HEK293 (cell line): ENCODE data around the gene ABHD8.

ENCODE experiments used
- CTCF ChIA-PET: fragments of 350-600 bp; formaldehyde crosslinking; extraction: SDS; loops from one replicate; lab custom pipeline; 2021; ENCODE audit warnings: antibody characterized with exemption; lab: Yijun Ruan, JAX
- POLR2A ChIA-PET: fragments of 300-600 bp; formaldehyde crosslinking; extraction: SDS; loops from one replicate; lab custom pipeline; 2020; ENCODE audit warnings: antibody characterized with exemption, inconsistent platforms; lab: Yijun Ruan, JAX
- H3K27ac ChIP-seq: fragments of 200-500 bp; sonication (Bioruptor generic); 2 replicates; pipeline ENCODE4 v1.5.1; 2014; ENCODE audit warnings: low read depth, low read length, control low read depth, inconsistent platforms; ENCODE audit errors: extremely low read depth
- H3K36me3 ChIP-seq, 2 experiments: fragments of 200-500 bp in 1 of 2; sonication (Bioruptor generic) in 1 of 2; 1 replicate in 1 of 2; 2 replicates in 1 of 2; pipeline ENCODE4 v1.5.1; 2014 to 2017; ENCODE audit warnings: inconsistent platforms in 2 of 2, low read length in 2 of 2; ENCODE audit not compliant: control insufficient read depth in 2 of 2, insufficient read depth in 1 of 2
- H3K4me1 ChIP-seq: fragments of 200-500 bp; sonication (Bioruptor generic); 2 replicates; pipeline ENCODE4 v1.5.1; 2014; ENCODE audit warnings: mild to moderate bottlenecking, low read length, inconsistent platforms; ENCODE audit not compliant: control insufficient read depth, insufficient read depth
- H3K4me3 ChIP-seq: 2 replicates; pipeline ENCODE4 v1.5.1; 2011; ENCODE audit warnings: low read depth, mild to moderate bottlenecking, control low read depth, low read length, moderate library complexity
- H3K9me3 ChIP-seq: fragments of 200-500 bp; sonication (Bioruptor generic); 2 replicates; pipeline ENCODE4 v1.5.1; 2014; ENCODE audit warnings: low read depth, low read length, inconsistent platforms; ENCODE audit not compliant: control insufficient read depth, insufficient read depth
- RBAK ChIP-seq: fragments of 450-650 bp; formaldehyde crosslinking; IDR thresholded peaks from 2 replicates; pipeline ENCODE4 v1.5.1; 2016; ENCODE audit warnings: missing biosample characterization, missing genetic modification characterization
- REPIN1 ChIP-seq: fragments of 450-650 bp; formaldehyde crosslinking; IDR thresholded peaks from 2 replicates; pipeline ENCODE4 v1.5.1; 2017; ENCODE audit warnings: missing biosample characterization, missing genetic modification characterization, low read depth
- SCRT2 ChIP-seq: fragments of 450-650 bp; formaldehyde crosslinking; IDR thresholded peaks from 2 replicates; pipeline ENCODE4 v1.5.1; 2016; ENCODE audit warnings: missing biosample characterization, missing genetic modification characterization
- ZBTB49 ChIP-seq: fragments of 450-650 bp; formaldehyde crosslinking; IDR thresholded peaks from 2 replicates; pipeline ENCODE4 v1.5.1; 2016; ENCODE audit warnings: missing biosample characterization, missing genetic modification characterization, low read depth
- ZNF121 ChIP-seq: fragments of 450-650 bp; formaldehyde crosslinking; IDR thresholded peaks from 2 replicates; pipeline ENCODE4 v1.5.1; 2016; ENCODE audit warnings: missing biosample characterization, missing genetic modification characterization
- ZNF148 ChIP-seq: fragments of 450-650 bp; formaldehyde crosslinking; IDR thresholded peaks from 2 replicates; pipeline ENCODE4 v1.5.0; 2017; ENCODE audit warnings: missing biosample characterization, missing genetic modification characterization, borderline replicate concordance
- ZNF157 ChIP-seq: fragments of 450-650 bp; formaldehyde crosslinking; IDR thresholded peaks from 2 replicates; pipeline ENCODE4 v1.5.1; 2016; ENCODE audit warnings: missing biosample characterization, missing genetic modification characterization
- ZNF214 ChIP-seq: fragments of 450-650 bp; formaldehyde crosslinking; IDR thresholded peaks from 2 replicates; pipeline ENCODE4 v1.5.1; 2017; ENCODE audit warnings: missing biosample characterization, mild to moderate bottlenecking, missing genetic modification characterization, borderline replicate concordance
- ZNF501 ChIP-seq: fragments of 450-650 bp; formaldehyde crosslinking; IDR thresholded peaks from 2 replicates; pipeline ENCODE4 v1.5.1; 2016; ENCODE audit warnings: missing biosample characterization, missing genetic modification characterization
- ZNF544 ChIP-seq: fragments of 450-650 bp; formaldehyde crosslinking; IDR thresholded peaks from 2 replicates; pipeline ENCODE4 v1.5.0; 2017; ENCODE audit warnings: missing biosample characterization, missing genetic modification characterization
- ZNF549 ChIP-seq: fragments of 450-650 bp; IDR thresholded peaks from 2 replicates; pipeline ENCODE4 v1.5.1; 2018; ENCODE audit warnings: missing biosample characterization, missing genetic modification characterization, mild to moderate bottlenecking, inconsistent platforms, moderate library complexity
- ZNF768 ChIP-seq: fragments of 450-650 bp; formaldehyde crosslinking; IDR thresholded peaks from 2 replicates; pipeline ENCODE4 v1.5.1; 2018; ENCODE audit warnings: missing biosample characterization, mild to moderate bottlenecking, missing genetic modification characterization
- ZNF837 ChIP-seq: fragments of 450-650 bp; formaldehyde crosslinking; IDR thresholded peaks from 2 replicates; pipeline ENCODE4 v1.5.1; 2016; ENCODE audit warnings: missing biosample characterization, missing genetic modification characterization

ABHD8 gene

GRCh38 chr19:17325133-17325532 lies 21.9 kb upstream of the ABHD8 start:
- POLR2A ChIA-PET, result interaction anchor here (2.2 kb wide), 1 partner anchor 16 kb away, joined by 12 read pairs; the partner anchor contains the start of gene DDA1
- Histone ChIP-seq H3K9me3 (no peaks in the 10 kb centered on the region), H3K4me3 (no peak overlapping the region), H3K4me1 (no peaks in the 10 kb centered on the region), H3K36me3 (peaks cover 0 to 31% of the 10 kb centered on the region in 2 experiments; a peak in 2 of 3 replicates), H3K27ac (no peak overlapping the region)
- TF ChIP-seq ZBTB49 (tag by site-specific recombination), result no peak
- no peak for TF ChIP-seq ZNF544 (tag by site-specific recombination)
- TF ChIP-seq ZNF157 (tag by site-specific recombination), result no peak
- TF ChIP-seq ZNF501, result no peak
- TF ChIP-seq ZNF837 (tag by site-specific recombination), result no peak
- TF ChIP-seq ZNF214 (tag by site-specific recombination), result no peak
- no peak for TF ChIP-seq ZNF768 (tag by site-specific recombination)
- CTCF ChIA-PET, result interaction anchor here (0.7 kb wide), 1 partner anchor 20 kb away, joined by 3 read pairs; no protein-coding TSS in a partner anchor

- CTCF ChIA-PET, result no interaction called here
- H3K9me3 ChIP-seq, result no peaks in the 10 kb centered on the region
- H3K4me3 ChIP-seq, result no peak overlapping the region
Measured at GRCh38 chr19:17324357-17325114, 21.3 kb upstream of the ABHD8 start.

GRCh38 chr19:17323964-17324332 lies 20.7 kb upstream of the ABHD8 start:
- H3K36me3 ChIP-seq, result peaks cover 0 to 38% of the 10 kb centered on the region in 2 experiments; a peak in 2 of 3 replicates
- H3K27ac ChIP-seq, result no peak overlapping the region
- H3K4me3 ChIP-seq, result no peak overlapping the region
- CTCF ChIA-PET, result no interaction called here
- no peaks in the 10 kb centered on the region for H3K9me3 ChIP-seq
- TF ChIP-seq SCRT2 (tag by site-specific recombination) (peak; percentile 71; the same call in 1 of the 2 replicates), ZNF148 (tag by site-specific recombination) (no peak)
- H3K4me1 ChIP-seq, result no peaks in the 10 kb centered on the region
- POLR2A ChIA-PET, result interaction anchor here (1.6 to 2.2 kb wide), 2 partner anchors 10 to 14 kb away, joined by 4 to 12 read pairs; partner anchors contain the start of gene DDA1

More at GRCh38 chr19:17324357-17325114, 21.3 kb upstream of the ABHD8 start:
- no peaks in the 10 kb centered on the region for H3K4me1 ChIP-seq
- H3K36me3 ChIP-seq, result peaks cover 0 to 32% of the 10 kb centered on the region in 2 experiments; a peak in 2 of 3 replicates
- H3K27ac ChIP-seq, result no peak overlapping the region
- TF ChIP-seq ZNF121, result no peak
- no peak for TF ChIP-seq RBAK
- TF ChIP-seq ZNF549, result no peak
- TF ChIP-seq REPIN1 (tag by site-specific recombination), result no peak
- POLR2A ChIA-PET, result interaction anchor here (1.6 to 2.2 kb wide), 2 partner anchors 9 to 15 kb away, joined by 4 to 12 read pairs; partner anchors contain the start of gene DDA1
